HCT116 (cell line): ENCODE results near the gene IREB2. TPM values are rescaled to one million over a fixed set of nuclear protein-coding genes. Genes with fewer than 3 reads are reported as not detected.
"Not testable (repeated sequence)": the region's sequence is repeated elsewhere in the genome, so short reads cannot be mapped to it uniquely, and the experiment has no call there.

ENCODE experiments used
- ATAC-seq: fragments of 200-7000 bp; cut with Tn5 transposase; 2 replicates; pipeline ENCODE4 v1.9.1; 2020; ENCODE audit warnings: mild to moderate bottlenecking, moderate library complexity
- BruUV-seq: library from RNA; stranded (reverse); fragments of 400-500 nt; replicated peaks from 2 replicates; lab custom pipeline; 2021; lab: Mats Ljungman, UMichigan
- CTCF ChIA-PET: fragments of 300-600 bp; sonication (Branson Sonifier 250); formaldehyde crosslinking; loops from one replicate; lab custom pipeline; 2021; ENCODE audit warnings: antibody characterized with exemption; lab: Charles Lee
- POLR2A ChIA-PET: fragments of 300-600, 350-600 bp; sonication (Branson Sonifier 250); formaldehyde crosslinking; loops from one replicate; lab custom pipeline; 2021; ENCODE audit warnings: antibody characterized with exemption; lab: Charles Lee
- RAD21 ChIA-PET, 2 experiments: fragments of 300-600 bp; sonication (Branson Sonifier 250); formaldehyde crosslinking; loops; one replicate each; lab custom pipeline; 2023; ENCODE audit warnings: low total read pairs in 2 of 2; ENCODE audit not compliant: uncharacterized antibody in 2 of 2, unreplicated experiment in 2 of 2, low non-redundant PET in 1 of 2; lab: Charles Lee
- DNase-seq: peaks from one replicate; pipeline ENCODE4 v3.0.0-alpha.2; 2010; ENCODE audit warnings: low read depth, low spot score
- H2AFZ ChIP-seq: fragments of 200-600 bp; shearing (Covaris generic), sonication (generic); 2 replicates; pipeline ENCODE4 v1.6.1; 2017; ENCODE audit warnings: low read depth, mixed run types, mixed read lengths, antibody characterized with exemption, low read length; ENCODE audit not compliant: poor library complexity, severe bottlenecking
- H3K27ac ChIP-seq: 2 replicates; pipeline ENCODE4 v1.5.1; 2012; ENCODE audit warnings: low read depth, low read length
- H3K27me3 ChIP-seq: fragments of 200-600 bp; sonication (generic); 2 replicates; pipeline ENCODE4 v1.6.1; 2016; ENCODE audit warnings: mixed run types, low read length, mixed read lengths; ENCODE audit not compliant: insufficient read depth
- H3K36me3 ChIP-seq, 2 experiments: fragments of 200-500 bp in 1 of 2; fragments of 200-600 bp in 1 of 2; sonication (Bioruptor generic) in 1 of 2; sonication (generic) in 1 of 2; 2 replicates each; pipeline versions ENCODE4 v1.5.1 to v1.6.1; 2014 to 2016; ENCODE audit warnings: low read length in 2 of 2, inconsistent platforms in 1 of 2, mixed read lengths in 1 of 2, mixed run types in 1 of 2; ENCODE audit not compliant: insufficient read depth in 2 of 2, control insufficient read depth in 1 of 2
- H3K4me1 ChIP-seq, 2 experiments: fragments of 200-600 bp in 1 of 2; sonication (generic) in 1 of 2; 2 replicates each; pipeline versions ENCODE4 v1.5.1 to v1.6.1; 2012 to 2017; ENCODE audit warnings: low read length in 2 of 2, inconsistent platforms in 1 of 2, mild to moderate bottlenecking in 1 of 2, mixed read lengths in 1 of 2, mixed run types in 1 of 2, moderate library complexity in 1 of 2; ENCODE audit not compliant: insufficient read depth in 2 of 2, control insufficient read depth in 1 of 2
- H3K4me2 ChIP-seq: fragments of 200-600 bp; sonication (generic); 2 replicates; pipeline ENCODE4 v1.6.1; 2017; ENCODE audit warnings: mixed run types, low read length, mixed read lengths
- H3K4me3 ChIP-seq, 2 experiments: fragments of 200-600 bp in 1 of 2; sonication (generic) in 1 of 2; replicated peaks in 1 of 2; 2 replicates each; pipeline ENCODE4 v1.5.1; 2011 to 2016; ENCODE audit warnings: low read length in 2 of 2, control low read depth in 1 of 2, low read depth in 1 of 2, mild to moderate bottlenecking in 1 of 2, mixed read lengths in 1 of 2, mixed run types in 1 of 2
- H3K79me2 ChIP-seq: fragments of 200-600 bp; sonication (generic); 2 replicates; pipeline ENCODE4 v1.6.1; 2017; ENCODE audit warnings: mild to moderate bottlenecking, mixed run types, low read length, moderate library complexity, mixed read lengths; ENCODE audit not compliant: insufficient read depth
- H3K9ac ChIP-seq: fragments of 200-600 bp; sonication (generic); 2 replicates; pipeline ENCODE4 v1.6.1; 2016; ENCODE audit warnings: low read length, mixed read lengths
- H3K9me2 ChIP-seq: fragments of 200-600 bp; sonication (generic), shearing (Covaris generic); 2 replicates; pipeline ENCODE4 v1.6.1; 2017; ENCODE audit warnings: mixed run types, mild to moderate bottlenecking, moderate library complexity; ENCODE audit not compliant: insufficient read depth
- H3K9me3 ChIP-seq, 2 experiments: fragments of 200-500 bp in 1 of 2; fragments of 200-600 bp in 1 of 2; sonication (Bioruptor generic) in 1 of 2; sonication (generic) in 1 of 2; 2 replicates each; pipeline ENCODE4 v1.6.1; 2014 to 2017; ENCODE audit warnings: low read length in 2 of 2, mixed read lengths in 2 of 2, inconsistent platforms in 1 of 2, low read depth in 1 of 2, mild to moderate bottlenecking in 1 of 2, mixed run types in 1 of 2, moderate library complexity in 1 of 2; ENCODE audit not compliant: control insufficient read depth in 1 of 2, insufficient read depth in 1 of 2
- H4K20me1 ChIP-seq: fragments of 200-600 bp; sonication (generic), shearing (Covaris generic); 2 replicates; pipeline ENCODE4 v1.6.1; 2017; ENCODE audit warnings: mixed run types, mild to moderate bottlenecking, moderate library complexity; ENCODE audit not compliant: insufficient read depth
- CEBPB ChIP-seq: IDR thresholded peaks from 2 replicates; pipeline ENCODE4 v1.6.1; 2012; ENCODE audit warnings: low read depth
- EZH2phosphoT487 ChIP-seq: fragments of 200-600 bp; IDR thresholded peaks from 2 replicates; pipeline ENCODE4 v1.6.1; 2018; ENCODE audit warnings: antibody characterized with exemption, borderline replicate concordance
- POLR2A ChIP-seq: IDR thresholded peaks from 2 replicates; pipeline ENCODE4 v1.7.0; 2011; ENCODE audit warnings: borderline replicate concordance; ENCODE audit not compliant: insufficient read depth, insufficient read length; ENCODE audit errors: extremely low read depth
- RAD21 ChIP-seq: IDR thresholded peaks from 2 replicates; pipeline ENCODE4 v1.6.1; 2012; ENCODE audit warnings: low read depth, mild to moderate bottlenecking
- intact Hi-C: fragments of 100-400 bp; cut with micrococcal nuclease; formaldehyde crosslinking; loops from 2 replicates; pipeline ENCODE4 v1.10.0; 2022
- total RNA-seq: library from RNA; stranded (reverse); gene quantifications from one replicate; pipeline ENCODE4 v1.2.1, GENCODE V29; 2021; ENCODE audit not compliant: unreplicated experiment

IREB2 gene
- total RNA-seq, 1 experiment from 2014 or later = 57.6 TPM

DNA sequence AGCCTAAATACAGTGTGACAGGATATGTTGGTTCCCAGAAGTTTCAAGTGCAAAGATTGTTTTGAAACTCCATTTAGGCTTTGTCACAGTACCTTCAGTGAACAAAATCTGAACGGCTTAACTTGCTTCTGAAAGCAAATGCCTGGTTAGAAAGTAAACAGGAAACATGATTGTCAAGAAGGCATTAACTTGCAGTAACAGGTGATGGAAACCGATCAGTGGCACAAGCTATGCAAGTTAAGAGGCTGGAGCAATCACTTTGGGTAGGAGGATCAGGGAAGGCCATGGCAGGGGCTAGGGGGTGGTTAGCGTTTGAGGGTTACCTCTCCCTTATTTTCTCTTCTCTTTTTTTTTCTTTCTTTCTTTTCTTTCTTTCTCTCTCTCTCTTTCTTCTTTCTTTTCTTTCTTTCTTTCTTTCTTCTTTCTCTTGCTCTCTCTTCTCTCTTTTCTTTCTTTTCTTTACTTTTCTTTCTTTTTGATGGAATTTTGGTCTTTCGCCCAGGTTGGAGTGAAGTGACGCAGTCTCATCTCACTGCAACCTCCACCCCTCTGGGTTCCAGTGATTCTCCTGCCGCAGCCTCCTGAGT lies 71.8 kb downstream of the IREB2 start:
- Histone ChIP-seq H3K4me1 (peaks cover 5 to 17% of the 10 kb centered on the region in 2 experiments; a peak in 3 of 4 replicates), H3K27ac (no peak overlapping the region), H3K4me2 (no peak overlapping the region), H3K4me3 (no peak overlapping the region), H4K20me1 (no peaks in the 10 kb centered on the region), H3K79me2 (no peaks in the 10 kb centered on the region), H3K9ac (no peak overlapping the region), H3K36me3 (no peaks in the 10 kb centered on the region), H3K9me3 (no peaks in the 10 kb centered on the region), H2AFZ (no peak overlapping the region), H3K9me2 (no peaks in the 10 kb centered on the region), H3K27me3 (no peaks in the 10 kb centered on the region)
- ChIA-PET RAD21 (no interaction called here), CTCF (no interaction called here), POLR2A (no interaction called here)
- TF ChIP-seq CEBPB = no peak
- no peak for TF ChIP-seq EZH2phosphoT487
- no peak for TF ChIP-seq POLR2A
- TF ChIP-seq RAD21 = no peak
- DNase-seq = no peak
- intact Hi-C loops = loop anchor here (5.0 kb wide), 1 partner anchor 32 kb away; the partner anchor contains the start of gene PSMA4
- no peak for ATAC-seq
- no TSS peak for BruUV-seq

DNA sequence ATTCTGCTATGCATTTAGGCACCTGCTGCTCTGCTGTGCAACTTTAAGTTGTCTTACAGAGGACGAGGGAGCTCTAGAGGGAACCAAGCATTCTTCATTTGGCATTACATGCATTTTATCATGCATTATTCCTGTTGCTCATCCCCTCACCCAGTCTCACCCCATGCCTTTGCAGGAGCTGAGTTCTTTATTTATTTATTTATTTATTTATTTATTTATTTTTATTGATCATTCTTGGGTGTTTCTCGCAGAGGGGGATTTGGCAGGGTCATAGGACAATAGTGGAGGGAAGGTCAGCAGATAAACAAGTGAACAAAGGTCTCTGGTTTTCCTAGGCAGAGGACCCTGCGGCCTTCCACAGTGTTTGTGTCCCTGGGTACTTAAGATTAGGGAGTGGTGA lies 82.0 kb downstream of the IREB2 start:
- H3K36me3 ChIP-seq, H3K9me2 ChIP-seq, RAD21 ChIA-PET, H3K79me2 ChIP-seq, DNase-seq, CTCF ChIA-PET, POLR2A ChIA-PET, H3K4me2 ChIP-seq, H3K27ac ChIP-seq, H3K27me3 ChIP-seq, H3K4me3 ChIP-seq, ATAC-seq, BruUV-seq, H4K20me1 ChIP-seq, H3K9ac ChIP-seq, H3K9me3 ChIP-seq, H2AFZ ChIP-seq, H3K4me1 ChIP-seq, intact Hi-C loops: not testable (repeated sequence)
